ENCODE results near the gene JHY.

Gene JHY

DNA sequence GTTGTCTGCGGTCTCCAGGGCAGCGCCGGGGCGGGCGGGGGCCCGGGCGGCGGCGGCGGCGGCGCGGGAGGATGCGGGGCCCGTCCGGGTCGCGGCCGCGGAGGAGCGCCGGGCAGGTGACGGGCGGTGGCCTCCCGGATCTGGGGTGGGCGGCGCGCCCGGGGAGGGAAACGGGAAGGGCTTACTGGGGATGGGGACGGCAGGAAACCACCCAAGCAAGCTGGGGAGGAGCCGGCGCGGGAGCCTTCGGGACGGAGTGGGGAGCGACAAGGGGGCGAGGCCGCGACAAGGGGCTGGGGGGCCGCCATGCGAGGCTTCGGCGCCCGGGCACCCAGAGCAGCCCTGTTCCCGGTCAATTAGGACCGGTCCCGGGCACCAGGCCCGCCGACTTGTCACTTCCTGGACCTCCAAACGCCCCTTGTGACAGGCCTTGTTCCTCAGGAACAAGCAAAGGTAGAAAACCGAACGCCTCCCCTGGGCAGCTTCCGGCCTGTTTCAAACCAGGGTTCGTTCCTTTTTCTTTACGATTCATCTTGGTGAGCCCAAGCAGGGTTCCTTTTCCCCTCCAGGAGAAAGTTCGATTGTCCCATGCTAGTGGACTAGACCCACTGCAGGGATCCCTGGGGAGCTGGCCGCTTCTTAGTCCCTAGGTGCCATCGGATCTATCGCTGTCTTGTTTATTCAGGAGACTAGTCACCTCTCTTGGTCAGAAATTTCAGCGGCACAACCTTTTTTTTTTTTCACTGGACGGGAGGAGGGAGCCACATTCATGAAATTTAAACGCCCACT is 492 bp downstream of the JHY start:
- H3K27me3 ChIP-seq (ENCODE audit: low read depth, low read length): peaks cover 60% of the 10 kb centered on the region
- H3K9me3 ChIP-seq (ENCODE audit: insufficient read depth, low read length): no peaks in the 10 kb centered on the region
- H2AFZ ChIP-seq (ENCODE audit: low read depth, low read length): peak overlapping the region; percentile 78
- no peak overlapping the region for H3K27ac ChIP-seq (ENCODE audit: low read length)
- no peaks in the 10 kb centered on the region for H4K20me1 ChIP-seq (ENCODE audit: insufficient read depth, low read length)
- H3K9ac ChIP-seq (ENCODE audit: low read length): peak overlapping the region; percentile 71
- peak overlapping the region; percentile 91 for H3K4me3 ChIP-seq (ENCODE audit: low read length)
- no peaks in the 10 kb centered on the region for H3K79me2 ChIP-seq (ENCODE audit: low read length)
- peak overlapping the region; percentile 97 for H3K4me2 ChIP-seq (ENCODE audit: low read length)
- H3K36me3 ChIP-seq (replicated peaks; ENCODE audit: low read depth, low read length): no peaks in the 10 kb centered on the region
- TF ChIP-seq, protein P1, sequence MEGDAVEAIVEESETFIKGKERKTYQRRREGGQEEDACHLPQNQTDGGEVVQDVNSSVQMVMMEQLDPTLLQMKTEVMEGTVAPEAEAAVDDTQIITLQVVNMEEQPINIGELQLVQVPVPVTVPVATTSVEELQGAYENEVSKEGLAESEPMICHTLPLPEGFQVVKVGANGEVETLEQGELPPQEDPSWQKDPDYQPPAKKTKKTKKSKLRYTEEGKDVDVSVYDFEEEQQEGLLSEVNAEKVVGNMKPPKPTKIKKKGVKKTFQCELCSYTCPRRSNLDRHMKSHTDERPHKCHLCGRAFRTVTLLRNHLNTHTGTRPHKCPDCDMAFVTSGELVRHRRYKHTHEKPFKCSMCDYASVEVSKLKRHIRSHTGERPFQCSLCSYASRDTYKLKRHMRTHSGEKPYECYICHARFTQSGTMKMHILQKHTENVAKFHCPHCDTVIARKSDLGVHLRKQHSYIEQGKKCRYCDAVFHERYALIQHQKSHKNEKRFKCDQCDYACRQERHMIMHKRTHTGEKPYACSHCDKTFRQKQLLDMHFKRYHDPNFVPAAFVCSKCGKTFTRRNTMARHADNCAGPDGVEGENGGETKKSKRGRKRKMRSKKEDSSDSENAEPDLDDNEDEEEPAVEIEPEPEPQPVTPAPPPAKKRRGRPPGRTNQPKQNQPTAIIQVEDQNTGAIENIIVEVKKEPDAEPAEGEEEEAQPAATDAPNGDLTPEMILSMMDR (IDR thresholded peaks at IDR 0.05; ENCODE audit: low read depth, low read length): no peak
- TF ChIP-seq EZH2phosphoT487 (IDR thresholded peaks at IDR 0.05; ENCODE audit: low read depth): no peak
- peaks cover 11% of the 10 kb centered on the region; the same call in 1 of the 2 replicates for H3K4me1 ChIP-seq (ENCODE audit: low read length)

DNA sequence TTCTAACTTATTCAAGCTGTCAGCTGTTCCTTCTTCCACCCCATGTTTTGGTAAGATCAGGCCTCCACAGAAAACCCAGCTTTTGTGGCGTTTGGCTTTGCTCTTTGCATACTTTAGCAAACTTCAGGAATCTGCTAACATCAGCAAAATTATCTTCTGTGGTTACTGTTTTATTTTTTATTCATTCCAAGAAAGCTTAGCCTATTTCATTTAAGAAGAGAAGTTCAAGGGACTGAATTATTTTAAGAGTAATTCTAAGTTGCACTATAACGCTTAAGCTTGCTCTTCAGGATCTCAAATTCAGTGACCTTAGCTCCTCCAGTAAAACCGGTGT is 1.1 kb downstream of the JHY start:
- no peak overlapping the region for H3K27ac ChIP-seq (ENCODE audit: low read length)
- peak overlapping the region; percentile 91 for H3K4me3 ChIP-seq (ENCODE audit: low read length)
- H3K79me2 ChIP-seq (ENCODE audit: low read length): no peaks in the 10 kb centered on the region
- H3K9me3 ChIP-seq (ENCODE audit: insufficient read depth, low read length): no peaks in the 10 kb centered on the region
- H3K27me3 ChIP-seq (ENCODE audit: low read depth, low read length): peaks cover 55% of the 10 kb centered on the region
- no peaks in the 10 kb centered on the region for H4K20me1 ChIP-seq (ENCODE audit: insufficient read depth, low read length)
- H3K36me3 ChIP-seq (replicated peaks; ENCODE audit: low read depth, low read length): no peaks in the 10 kb centered on the region
- H3K9ac ChIP-seq (ENCODE audit: low read length): peak overlapping the region; percentile 71
- H2AFZ ChIP-seq (ENCODE audit: low read depth, low read length): peak overlapping the region; percentile 78
- TF ChIP-seq EZH2phosphoT487 (IDR thresholded peaks at IDR 0.05; ENCODE audit: low read depth): no peak
- TF ChIP-seq, protein P1 (IDR thresholded peaks at IDR 0.05; ENCODE audit: low read depth, low read length): no peak
- H3K4me1 ChIP-seq (ENCODE audit: low read length): peaks cover 11% of the 10 kb centered on the region; the same call in 1 of the 2 replicates
- H3K4me2 ChIP-seq (ENCODE audit: low read length): peak overlapping the region; percentile 97

DNA sequence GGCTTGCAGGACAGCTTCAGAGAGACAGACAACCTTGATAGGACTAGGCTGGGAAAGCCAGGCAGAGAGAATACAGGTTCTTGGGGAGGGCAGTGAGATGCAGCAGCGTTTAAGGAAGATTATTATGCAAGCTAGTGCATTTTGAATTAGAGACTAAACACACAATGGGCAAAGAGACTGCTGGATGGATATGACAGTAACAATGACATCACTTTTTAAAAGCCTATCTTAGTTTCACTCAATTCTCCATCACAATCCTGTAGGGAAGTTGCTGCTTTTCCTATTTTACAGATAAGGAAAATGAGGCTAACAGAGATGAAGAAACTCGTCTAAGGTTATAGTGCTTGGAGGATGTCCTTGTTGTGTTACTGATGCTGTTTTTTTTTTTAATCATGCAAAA is 5.6 kb downstream of the JHY start:
- TF ChIP-seq EZH2phosphoT487 (IDR thresholded peaks at IDR 0.05; ENCODE audit: low read depth): no peak
- TF ChIP-seq, protein P1 (IDR thresholded peaks at IDR 0.05; ENCODE audit: low read depth, low read length): no peak
- Histone ChIP-seq H2AFZ (ENCODE audit: low read depth, low read length) (no peak overlapping the region), H3K36me3 (replicated peaks; ENCODE audit: low read depth, low read length) (no peaks in the 10 kb centered on the region), H3K27me3 (ENCODE audit: low read depth, low read length) (peaks cover 35% of the 10 kb centered on the region), H3K4me3 (ENCODE audit: low read length) (no peak overlapping the region), H3K4me1 (ENCODE audit: low read length) (peaks cover 6% of the 10 kb centered on the region; the same call in 1 of the 2 replicates), H3K79me2 (ENCODE audit: low read length) (no peaks in the 10 kb centered on the region), H3K4me2 (ENCODE audit: low read length) (no peak overlapping the region), H3K9me3 (ENCODE audit: insufficient read depth, low read length) (no peaks in the 10 kb centered on the region), H3K9ac (ENCODE audit: low read length) (no peak overlapping the region), H4K20me1 (ENCODE audit: insufficient read depth, low read length) (no peaks in the 10 kb centered on the region), H3K27ac (ENCODE audit: low read length) (no peak overlapping the region)

DNA sequence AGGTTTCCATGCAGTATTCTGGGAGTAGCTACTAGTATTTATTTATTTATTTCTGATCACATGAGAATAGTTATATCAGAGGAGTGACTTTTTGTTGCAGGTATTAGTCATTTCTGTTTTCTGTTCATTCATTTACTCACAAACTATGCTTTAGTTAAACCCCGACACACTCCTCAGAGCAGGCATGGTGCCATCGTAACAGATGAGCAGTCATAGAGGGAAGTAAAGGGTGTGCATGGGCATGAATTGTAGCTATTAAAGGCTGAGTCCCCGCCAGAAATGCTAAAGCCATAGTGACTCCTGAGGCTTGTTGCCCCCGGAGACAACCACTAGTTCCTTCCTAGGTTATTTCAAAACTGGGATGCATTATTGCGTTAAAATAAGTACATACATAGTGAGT is 10.6 kb downstream of the JHY start:
- no peaks in the 10 kb centered on the region for H4K20me1 ChIP-seq (ENCODE audit: insufficient read depth, low read length)
- H3K79me2 ChIP-seq (ENCODE audit: low read length): no peaks in the 10 kb centered on the region
- no peaks in the 10 kb centered on the region for H3K4me1 ChIP-seq (ENCODE audit: low read length)
- peaks cover 38% of the 10 kb centered on the region for H3K27me3 ChIP-seq (ENCODE audit: low read depth, low read length)
- H3K9ac ChIP-seq (ENCODE audit: low read length): no peak overlapping the region
- no peak for TF ChIP-seq EZH2phosphoT487 (IDR thresholded peaks at IDR 0.05; ENCODE audit: low read depth)
- TF ChIP-seq, protein P1 (IDR thresholded peaks at IDR 0.05; ENCODE audit: low read depth, low read length): no peak
- no peak overlapping the region for H3K4me3 ChIP-seq (ENCODE audit: low read length)
- no peak overlapping the region for H2AFZ ChIP-seq (ENCODE audit: low read depth, low read length)
- no peaks in the 10 kb centered on the region for H3K36me3 ChIP-seq (replicated peaks; ENCODE audit: low read depth, low read length)
- H3K9me3 ChIP-seq (ENCODE audit: insufficient read depth, low read length): no peaks in the 10 kb centered on the region
- no peak overlapping the region for H3K27ac ChIP-seq (ENCODE audit: low read length)
- H3K4me2 ChIP-seq (ENCODE audit: low read length): no peak overlapping the region
